Prostate gland (tissue), 2 donors: ENCODE results near the gene OAS3.

Source experiments
- POLR2AphosphoS5 ChIP-seq: sonication (generic); formaldehyde crosslinking; IDR thresholded peaks from one replicate; pipeline ENCODE4 v1.6.1; 2017; ENCODE audit warnings: antibody characterized with exemption
- TF ChIP-seq, protein P1 (sequence below), 4 experiments: fragments of 200-600 bp in 2 of 4; fragments of 450-650 bp in 2 of 4; sonication (generic) in 2 of 4; IDR thresholded peaks; 1 replicate in 3 of 4; 2 replicates in 1 of 4; pipeline ENCODE4 v1.5.1; 2016 to 2019; ENCODE audit warnings: antibody characterized with exemption in 4 of 4, mild to moderate bottlenecking in 2 of 4, moderate library complexity in 2 of 4

DNA sequence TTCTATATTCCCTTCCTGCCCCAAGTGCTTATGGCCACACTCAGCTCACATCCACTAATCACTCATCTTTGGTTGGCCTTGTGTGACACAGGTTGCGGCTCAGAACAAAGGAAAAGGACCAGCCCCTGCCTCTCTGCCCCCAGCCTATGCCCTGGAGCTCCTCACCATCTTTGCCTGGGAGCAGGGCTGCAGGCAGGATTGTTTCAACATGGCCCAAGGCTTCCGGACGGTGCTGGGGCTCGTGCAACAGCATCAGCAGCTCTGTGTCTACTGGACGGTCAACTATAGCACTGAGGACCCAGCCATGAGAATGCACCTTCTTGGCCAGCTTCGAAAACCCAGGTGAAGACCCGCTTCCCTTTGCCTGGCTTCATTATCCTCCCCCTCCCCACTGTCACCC, 24.3 kb downstream of the OAS3 start:
- TF ChIP-seq, protein P1, sequence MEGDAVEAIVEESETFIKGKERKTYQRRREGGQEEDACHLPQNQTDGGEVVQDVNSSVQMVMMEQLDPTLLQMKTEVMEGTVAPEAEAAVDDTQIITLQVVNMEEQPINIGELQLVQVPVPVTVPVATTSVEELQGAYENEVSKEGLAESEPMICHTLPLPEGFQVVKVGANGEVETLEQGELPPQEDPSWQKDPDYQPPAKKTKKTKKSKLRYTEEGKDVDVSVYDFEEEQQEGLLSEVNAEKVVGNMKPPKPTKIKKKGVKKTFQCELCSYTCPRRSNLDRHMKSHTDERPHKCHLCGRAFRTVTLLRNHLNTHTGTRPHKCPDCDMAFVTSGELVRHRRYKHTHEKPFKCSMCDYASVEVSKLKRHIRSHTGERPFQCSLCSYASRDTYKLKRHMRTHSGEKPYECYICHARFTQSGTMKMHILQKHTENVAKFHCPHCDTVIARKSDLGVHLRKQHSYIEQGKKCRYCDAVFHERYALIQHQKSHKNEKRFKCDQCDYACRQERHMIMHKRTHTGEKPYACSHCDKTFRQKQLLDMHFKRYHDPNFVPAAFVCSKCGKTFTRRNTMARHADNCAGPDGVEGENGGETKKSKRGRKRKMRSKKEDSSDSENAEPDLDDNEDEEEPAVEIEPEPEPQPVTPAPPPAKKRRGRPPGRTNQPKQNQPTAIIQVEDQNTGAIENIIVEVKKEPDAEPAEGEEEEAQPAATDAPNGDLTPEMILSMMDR (IDR thresholded peaks at IDR 0.05), result no peak
- TF ChIP-seq POLR2AphosphoS5, result no peak
